ENCODE measurements around the gene ENTPD6. TPM values are rescaled to one million over a fixed set of nuclear protein-coding genes. Genes with fewer than 3 reads are reported as not detected.

Gene ENTPD6
- polyA plus RNA-seq, 1 experiment, result 70.8 TPM

- no peak for DNase-seq (ENCODE audit: low read depth)
- TF ChIP-seq, protein P1, sequence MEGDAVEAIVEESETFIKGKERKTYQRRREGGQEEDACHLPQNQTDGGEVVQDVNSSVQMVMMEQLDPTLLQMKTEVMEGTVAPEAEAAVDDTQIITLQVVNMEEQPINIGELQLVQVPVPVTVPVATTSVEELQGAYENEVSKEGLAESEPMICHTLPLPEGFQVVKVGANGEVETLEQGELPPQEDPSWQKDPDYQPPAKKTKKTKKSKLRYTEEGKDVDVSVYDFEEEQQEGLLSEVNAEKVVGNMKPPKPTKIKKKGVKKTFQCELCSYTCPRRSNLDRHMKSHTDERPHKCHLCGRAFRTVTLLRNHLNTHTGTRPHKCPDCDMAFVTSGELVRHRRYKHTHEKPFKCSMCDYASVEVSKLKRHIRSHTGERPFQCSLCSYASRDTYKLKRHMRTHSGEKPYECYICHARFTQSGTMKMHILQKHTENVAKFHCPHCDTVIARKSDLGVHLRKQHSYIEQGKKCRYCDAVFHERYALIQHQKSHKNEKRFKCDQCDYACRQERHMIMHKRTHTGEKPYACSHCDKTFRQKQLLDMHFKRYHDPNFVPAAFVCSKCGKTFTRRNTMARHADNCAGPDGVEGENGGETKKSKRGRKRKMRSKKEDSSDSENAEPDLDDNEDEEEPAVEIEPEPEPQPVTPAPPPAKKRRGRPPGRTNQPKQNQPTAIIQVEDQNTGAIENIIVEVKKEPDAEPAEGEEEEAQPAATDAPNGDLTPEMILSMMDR (IDR thresholded peaks at IDR 0.05; ENCODE audit: insufficient read depth, low read depth, low read length), result no peak
- POLR2A ChIA-PET, result no interaction called here
- CTCF ChIA-PET, result interaction anchor here (1.5 to 2.0 kb wide), 2 partner anchors 23 to 137 kb away, joined by 3 to 4 read pairs; no protein-coding TSS in a partner anchor
- Histone ChIP-seq H3K4me3 (ENCODE audit: low read depth, low read length) (no peak overlapping the region), H3K27me3 (ENCODE audit: control insufficient read depth, insufficient read depth, low read length) (no peaks in the 10 kb centered on the region), H3K36me3 (ENCODE audit: control insufficient read depth, insufficient read depth, low read length) (peaks cover 46% of the 10 kb centered on the region)
Observed at GRCh38 chr20:25272223-25273000, 76.9 kb downstream of the ENTPD6 start.

- peaks cover 50% of the 10 kb centered on the region for H3K36me3 ChIP-seq (ENCODE audit: control insufficient read depth, insufficient read depth, low read length)
- no peak for DNase-seq (ENCODE audit: low read depth)
- no peak overlapping the region for H3K4me3 ChIP-seq (ENCODE audit: low read depth, low read length)
- ChIA-PET POLR2A (no interaction called here), CTCF (interaction anchor here (1.5 to 2.0 kb wide), 2 partner anchors 22 to 137 kb away, joined by 3 to 4 read pairs; no protein-coding TSS in a partner anchor)
- H3K27me3 ChIP-seq (ENCODE audit: control insufficient read depth, insufficient read depth, low read length), result no peaks in the 10 kb centered on the region
- TF ChIP-seq, protein P1 (IDR thresholded peaks at IDR 0.05; ENCODE audit: insufficient read depth, low read depth, low read length), result no peak
Observed at GRCh38 chr20:25273046-25273445, 77.5 kb downstream of the ENTPD6 start.

DNA sequence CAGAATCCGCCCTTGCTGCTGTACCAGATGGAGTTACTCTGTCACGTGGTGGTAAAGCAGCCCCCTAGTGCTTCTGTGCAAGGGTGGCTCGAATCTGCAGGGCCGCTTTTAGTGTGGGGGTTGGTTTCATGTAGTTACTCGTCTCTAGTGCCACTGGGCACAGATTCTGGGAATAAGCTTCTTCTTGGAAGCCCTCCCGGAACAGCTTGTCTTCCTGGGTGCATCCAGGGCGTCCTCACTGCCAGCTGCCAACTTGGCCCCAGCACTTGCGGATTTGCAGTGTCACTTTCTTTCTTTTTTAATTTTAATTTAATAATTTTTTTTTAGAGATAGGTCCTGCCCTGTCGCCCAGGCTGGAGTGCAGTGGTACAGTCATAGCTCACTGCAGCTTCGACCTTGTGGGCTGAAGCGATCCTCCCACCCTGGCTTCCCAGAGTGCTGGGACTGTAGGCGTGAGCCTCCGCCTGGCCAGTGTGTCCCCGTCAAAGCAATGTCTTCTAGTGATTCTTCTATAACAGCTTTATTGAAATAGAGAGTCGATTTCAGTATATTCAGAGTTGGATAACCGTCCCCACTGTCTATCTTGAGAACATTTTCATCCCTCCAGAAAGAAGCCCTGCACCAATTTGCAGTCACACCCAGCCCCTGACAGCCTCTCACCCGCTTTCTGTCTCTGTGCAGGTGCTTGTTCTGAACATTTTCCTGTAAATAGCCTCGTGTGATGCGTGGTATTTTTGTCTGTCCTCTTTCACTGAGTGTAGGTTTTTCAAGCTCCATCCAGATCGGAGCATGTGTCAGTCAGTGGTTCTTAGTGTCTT, 78.2 kb downstream of the ENTPD6 start:
- ChIA-PET POLR2A (no interaction called here), CTCF (interaction anchor here (1.3 to 2.0 kb wide), 2 partner anchors 22 to 23 kb away, joined by 4 to 5 read pairs; no protein-coding TSS in a partner anchor)
- Histone ChIP-seq H3K27me3 (ENCODE audit: control insufficient read depth, insufficient read depth, low read length) (no peaks in the 10 kb centered on the region), H3K4me3 (ENCODE audit: low read depth, low read length) (no peak overlapping the region), H3K36me3 (ENCODE audit: control insufficient read depth, insufficient read depth, low read length) (peaks cover 57% of the 10 kb centered on the region)
- DNase-seq (ENCODE audit: low read depth), result no peak
- TF ChIP-seq, protein P1 (IDR thresholded peaks at IDR 0.05; ENCODE audit: insufficient read depth, low read depth, low read length), result no peak

GRCh38 chr20:25274481-25274880, 79.0 kb downstream of the ENTPD6 start:
- peaks cover 58% of the 10 kb centered on the region for H3K36me3 ChIP-seq (ENCODE audit: control insufficient read depth, insufficient read depth, low read length)
- POLR2A ChIA-PET, result no interaction called here

More at GRCh38 chr20:25274481-25274880, 79.0 kb downstream of the ENTPD6 start:
- Histone ChIP-seq H3K4me3 (ENCODE audit: low read depth, low read length) (no peak overlapping the region), H3K27me3 (ENCODE audit: control insufficient read depth, insufficient read depth, low read length) (no peaks in the 10 kb centered on the region)
- TF ChIP-seq, protein P1 (IDR thresholded peaks at IDR 0.05; ENCODE audit: insufficient read depth, low read depth, low read length), result no peak
- no peak for DNase-seq (ENCODE audit: low read depth)
- CTCF ChIA-PET, result interaction anchor here (1.3 kb wide), 1 partner anchor 24 kb away, joined by 5 read pairs; no protein-coding TSS in a partner anchor
